GM18526 (cell line): ENCODE data around the gene NLRP9.
"Not testable (repeated sequence)": the region's sequence is repeated elsewhere in the genome, so short reads cannot be mapped to it uniquely, and the experiment has no call there.

ENCODE experiments used
- POLR2A ChIP-seq: IDR thresholded peaks from 3 replicates; pipeline ENCODE4 v1.6.1; 2011; ENCODE audit not compliant: insufficient read length; ENCODE audit errors: extremely low read depth

NLRP9 gene

DNA sequence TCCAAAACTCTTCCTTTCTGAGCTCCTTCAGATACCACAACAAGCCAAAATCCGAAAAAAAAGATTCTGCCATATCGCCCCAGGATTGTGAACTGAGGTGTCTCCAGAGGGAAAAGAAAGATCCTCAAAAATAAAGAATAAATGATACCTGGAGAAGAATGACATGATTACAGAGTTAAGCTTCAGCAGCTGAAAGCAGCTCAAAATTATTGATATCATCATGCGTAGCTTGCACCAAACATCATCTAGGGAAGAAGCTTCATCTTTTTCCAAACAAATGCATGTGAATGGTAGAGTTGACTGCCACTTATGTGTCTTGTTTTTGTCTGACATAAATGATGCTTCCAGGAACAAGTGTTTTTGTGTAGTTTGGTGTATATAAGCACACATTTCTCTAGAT lies at the start of gene NLRP9:
TSS of gene NLRP9 (minus strand) at position 101 of the 400 bp plus-strand sequence. CDS start at position 73, 28 bp downstream.
- no peak for TF ChIP-seq POLR2A

DNA sequence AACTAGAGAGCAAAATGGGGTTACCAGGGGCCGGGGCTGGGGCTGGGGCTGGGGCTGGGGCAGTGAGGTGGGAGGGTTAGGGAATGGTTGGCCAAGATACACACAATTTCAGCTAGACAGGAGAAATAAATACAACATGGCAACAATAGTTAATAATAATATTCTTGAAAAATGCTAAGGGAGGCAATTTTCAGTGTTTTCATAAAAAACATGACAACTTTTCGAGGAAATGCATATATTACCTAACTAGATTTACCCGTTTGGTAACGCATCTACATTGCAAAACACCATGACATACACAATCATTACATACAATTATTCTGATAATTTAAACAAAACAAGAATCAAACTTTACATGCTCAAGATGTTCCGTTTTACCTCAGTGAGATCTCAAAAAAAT lies 42.9 kb upstream of the NLRP9 start:
- TF ChIP-seq POLR2A: no peak

DNA sequence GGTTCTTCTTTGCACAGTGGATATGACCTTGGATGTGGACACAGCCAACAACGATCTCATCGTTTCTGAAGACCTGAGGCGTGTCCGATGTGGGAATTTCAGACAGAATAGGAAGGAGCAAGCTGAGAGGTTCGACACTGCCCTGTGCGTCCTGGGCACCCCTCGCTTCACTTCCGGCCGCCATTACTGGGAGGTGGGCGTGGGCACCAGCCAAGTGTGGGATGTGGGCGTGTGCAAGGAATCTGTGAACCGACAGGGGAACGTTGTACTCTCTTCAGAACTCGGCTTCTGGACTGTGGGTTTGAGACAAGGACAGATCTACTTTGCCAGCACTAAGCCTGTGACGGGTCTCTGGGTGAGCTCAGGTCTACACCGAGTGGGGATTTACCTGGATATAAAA lies 40.1 kb upstream of the NLRP9 start:
- TF ChIP-seq POLR2A: no peak

DNA sequence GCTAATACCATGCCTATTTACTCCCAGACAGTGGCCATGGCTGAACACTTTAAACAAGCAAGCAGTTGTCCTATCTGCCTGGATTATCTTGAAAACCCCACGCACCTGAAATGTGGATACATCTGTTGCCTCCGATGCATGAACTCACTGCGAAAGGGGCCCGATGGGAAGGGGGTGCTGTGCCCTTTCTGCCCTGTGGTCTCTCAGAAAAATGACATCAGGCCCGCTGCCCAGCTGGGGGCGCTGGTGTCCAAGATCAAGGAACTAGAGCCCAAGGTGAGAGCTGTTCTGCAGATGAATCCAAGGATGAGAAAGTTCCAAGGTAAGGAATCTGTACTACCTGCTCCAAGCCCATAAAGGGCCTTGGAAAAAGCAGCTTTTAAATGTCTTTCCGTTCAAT lies 39.3 kb upstream of the NLRP9 start:
- no peak for TF ChIP-seq POLR2A

DNA sequence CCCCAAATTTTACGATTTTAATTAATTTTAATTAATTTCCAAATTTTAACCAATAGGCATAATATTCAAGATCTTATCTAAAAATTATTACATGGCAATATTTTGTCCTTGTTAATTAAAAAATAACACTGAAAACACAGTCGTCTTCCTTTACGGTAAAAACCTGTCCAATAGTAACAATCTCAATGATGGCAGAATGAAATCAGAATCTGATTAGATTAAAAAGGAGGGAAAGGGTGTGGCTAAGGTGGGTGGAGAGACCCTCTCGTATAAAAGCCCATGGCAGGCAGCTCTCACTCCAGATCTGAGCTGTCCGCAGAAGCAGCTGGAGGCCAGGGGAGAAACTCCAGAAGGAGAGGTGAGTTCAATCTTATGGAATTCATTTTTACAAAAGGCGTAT lies 30.6 kb upstream of the NLRP9 start, which contains the start of gene RFPL4AL1:
TSS of gene RFPL4AL1 (plus strand) at position 301 of the 400 bp plus-strand sequence. CDS start 2,687 bp downstream, outside the sequence.
- TF ChIP-seq POLR2A: not testable (repeated sequence)

DNA sequence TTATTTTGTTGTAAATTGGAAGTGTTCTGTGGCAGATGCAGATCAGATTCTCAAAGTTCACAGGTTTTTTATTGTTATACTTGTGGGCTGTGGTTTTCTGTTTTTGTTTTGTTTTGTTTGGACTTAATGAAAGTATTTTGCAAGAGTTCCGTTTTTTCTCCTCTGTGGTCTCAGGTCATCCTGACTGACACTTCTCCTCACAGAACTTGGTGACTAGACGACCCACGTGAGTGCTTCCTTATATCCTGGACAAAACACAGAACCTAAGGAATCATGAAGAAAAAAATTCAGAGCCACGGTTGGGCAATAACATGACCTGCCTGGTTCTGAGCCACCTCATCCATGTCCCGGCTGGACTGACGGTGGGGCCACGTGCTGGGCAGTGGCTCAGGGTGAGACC lies 28.3 kb upstream of the NLRP9 start:
- no peak for TF ChIP-seq POLR2A

DNA sequence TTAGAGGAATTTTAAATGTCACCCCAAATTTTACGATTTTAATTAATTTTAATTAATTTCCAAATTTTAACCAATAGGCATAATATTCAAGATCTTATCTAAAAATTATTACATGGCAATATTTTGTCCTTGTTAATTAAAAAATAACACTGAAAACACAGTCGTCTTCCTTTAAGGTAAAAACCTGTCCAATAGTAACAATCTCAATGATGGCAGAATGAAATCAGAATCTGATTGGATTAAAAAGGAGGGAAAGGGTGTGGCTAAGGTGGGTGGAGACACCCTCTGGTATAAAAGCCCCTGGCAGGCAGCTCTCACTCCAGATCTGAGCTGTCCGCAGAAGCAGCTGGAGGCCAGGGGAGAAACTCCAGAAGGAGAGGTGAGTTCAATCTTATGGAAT lies 20.6 kb upstream of the NLRP9 start, which contains the start of gene RFPL4A:
TSS of gene RFPL4A (plus strand) at position 301 of the 400 bp plus-strand sequence. CDS start 2,704 bp downstream, outside the sequence.
- TF ChIP-seq POLR2A: not testable (repeated sequence)

DNA sequence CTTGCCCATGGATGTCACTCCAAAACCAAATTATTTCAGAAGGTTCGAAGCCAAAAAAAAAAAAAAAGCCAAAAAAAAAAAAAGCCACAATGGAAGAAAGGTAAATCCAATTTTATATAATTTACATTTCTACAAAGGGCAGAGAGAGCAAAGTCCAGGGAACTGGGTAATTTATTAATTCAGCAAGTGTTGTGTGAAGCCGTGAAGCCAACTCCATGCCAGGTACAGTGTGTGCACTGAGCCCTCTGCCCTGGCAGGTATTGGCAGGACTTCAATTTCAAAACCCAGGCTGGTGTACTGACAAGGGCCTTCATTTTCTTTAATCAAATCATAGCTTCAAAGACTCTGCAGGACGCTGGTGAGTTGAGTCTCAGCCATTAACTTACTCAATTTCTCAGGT lies 15.2 kb upstream of the NLRP9 start:
- TF ChIP-seq POLR2A: no peak

DNA sequence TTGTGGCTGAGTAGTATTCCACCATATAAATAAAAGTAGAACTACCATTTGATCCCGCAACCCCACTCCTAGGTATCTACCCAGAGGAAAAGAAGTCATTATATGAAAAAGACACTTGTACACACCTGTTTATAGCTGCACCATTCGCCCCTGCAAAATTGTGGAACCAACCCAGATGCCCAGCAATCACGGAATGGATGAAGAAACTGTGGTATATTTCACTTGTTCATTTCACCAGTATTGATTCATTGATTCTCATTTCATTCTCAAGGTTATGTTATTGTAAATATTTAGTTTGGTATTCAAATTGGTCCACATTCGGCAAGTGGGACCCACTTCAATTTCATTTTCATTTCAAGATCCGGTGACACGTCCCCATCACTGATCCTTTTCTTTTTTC lies 12.5 kb upstream of the NLRP9 start:
- TF ChIP-seq POLR2A: no peak

DNA sequence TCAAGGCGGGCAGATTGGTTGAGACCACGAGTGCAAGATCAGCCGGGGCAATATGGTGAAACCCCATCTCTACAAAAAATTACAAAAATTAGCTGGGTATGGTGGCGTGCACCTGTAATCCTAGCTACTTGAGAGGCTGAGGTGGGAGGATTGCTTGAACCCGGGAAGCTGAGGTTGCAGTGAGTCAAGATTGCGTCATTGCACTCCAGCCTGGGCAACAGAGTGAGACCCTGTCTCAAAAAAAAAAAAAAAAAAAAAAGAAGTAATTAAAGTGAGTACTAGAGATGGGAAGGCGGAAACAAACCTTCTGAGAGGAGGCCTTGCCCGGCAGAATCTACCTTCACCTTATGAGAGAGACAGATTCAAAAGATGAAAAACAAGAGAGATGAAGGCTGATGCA lies 14.7 kb downstream of the NLRP9 start:
- TF ChIP-seq POLR2A: no peak

DNA sequence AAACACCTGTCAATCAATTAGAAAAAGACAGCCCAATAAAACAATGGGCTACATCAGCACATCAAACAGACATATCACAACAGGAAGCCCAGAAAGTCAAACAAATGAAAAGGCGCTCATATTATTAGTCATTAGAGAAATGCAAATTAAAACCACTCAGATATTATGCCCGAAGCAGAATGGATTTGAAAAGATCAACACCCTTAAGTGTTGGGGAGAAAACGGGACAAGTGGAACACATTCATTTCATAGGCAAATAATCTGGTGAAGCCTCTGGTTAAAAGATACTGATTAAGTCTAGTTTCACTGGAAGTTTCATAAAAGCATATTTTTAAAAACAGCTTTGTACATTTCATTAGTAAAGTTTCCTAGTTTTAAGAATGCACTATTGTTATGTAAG lies 17.4 kb downstream of the NLRP9 start:
- no peak for TF ChIP-seq POLR2A

DNA sequence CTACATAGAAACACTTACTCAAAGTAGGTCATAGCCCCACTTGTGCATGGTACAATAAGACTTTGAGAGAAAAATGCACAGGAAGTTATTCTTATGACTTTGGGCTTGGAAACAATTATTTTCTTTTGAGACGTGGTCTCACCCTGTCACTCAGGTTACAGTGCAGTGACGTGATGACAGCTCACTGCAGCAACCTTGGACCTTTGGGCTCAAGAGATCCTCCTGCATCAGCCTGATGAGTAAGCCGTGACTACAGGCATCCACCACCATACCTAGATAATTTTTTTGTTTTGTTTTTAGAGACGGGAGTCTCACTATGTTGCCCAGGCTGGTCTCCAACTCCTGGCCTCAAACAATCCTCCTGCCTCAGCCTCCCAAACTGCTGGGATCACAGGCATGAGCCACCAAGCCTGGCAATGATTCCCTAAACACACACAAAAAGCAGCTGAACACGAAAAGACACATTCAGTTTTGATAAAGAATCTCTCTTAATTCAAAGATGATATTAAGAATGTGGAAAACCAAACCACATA lies 17.9 kb downstream of the NLRP9 start:
- no peak for TF ChIP-seq POLR2A

DNA sequence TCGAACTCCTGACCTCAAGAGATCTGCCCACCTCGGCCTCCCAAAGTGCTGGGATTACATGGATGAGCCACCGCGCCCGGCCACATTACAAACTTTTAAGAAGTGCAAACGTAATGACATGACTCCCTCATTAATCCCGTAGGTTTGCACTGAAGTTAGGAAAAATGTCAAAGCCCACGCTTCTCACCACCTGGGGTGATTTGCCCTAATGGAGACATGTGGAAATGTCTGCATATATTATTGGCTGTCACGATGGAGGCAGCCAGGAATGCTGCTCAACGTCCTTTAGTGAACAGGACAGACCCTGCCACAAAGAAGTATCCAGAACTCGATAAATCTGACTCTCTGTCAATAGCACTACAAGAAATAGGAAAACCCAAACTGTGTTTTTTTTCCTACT lies 21.0 kb downstream of the NLRP9 start:
- no peak for TF ChIP-seq POLR2A

DNA sequence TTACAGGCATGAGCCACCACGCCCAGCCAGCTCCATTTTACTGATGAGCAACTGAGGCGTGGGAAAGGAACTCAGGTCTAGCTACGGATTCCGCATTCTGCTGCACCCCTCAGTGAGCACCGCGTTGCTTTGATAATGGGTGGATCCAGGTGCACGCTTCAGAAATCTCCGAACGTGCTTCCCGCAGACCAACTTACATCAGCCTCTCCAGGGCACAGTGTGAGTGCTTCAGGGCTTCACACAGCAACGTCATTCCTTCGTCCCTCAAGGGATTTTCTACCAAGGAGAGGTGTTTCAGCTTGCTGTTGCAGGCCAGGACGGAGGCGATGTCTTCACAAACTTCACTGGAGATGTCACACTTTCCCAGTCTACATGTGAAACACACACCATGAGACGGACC lies 21.7 kb downstream of the NLRP9 start:
- no peak for TF ChIP-seq POLR2A

DNA sequence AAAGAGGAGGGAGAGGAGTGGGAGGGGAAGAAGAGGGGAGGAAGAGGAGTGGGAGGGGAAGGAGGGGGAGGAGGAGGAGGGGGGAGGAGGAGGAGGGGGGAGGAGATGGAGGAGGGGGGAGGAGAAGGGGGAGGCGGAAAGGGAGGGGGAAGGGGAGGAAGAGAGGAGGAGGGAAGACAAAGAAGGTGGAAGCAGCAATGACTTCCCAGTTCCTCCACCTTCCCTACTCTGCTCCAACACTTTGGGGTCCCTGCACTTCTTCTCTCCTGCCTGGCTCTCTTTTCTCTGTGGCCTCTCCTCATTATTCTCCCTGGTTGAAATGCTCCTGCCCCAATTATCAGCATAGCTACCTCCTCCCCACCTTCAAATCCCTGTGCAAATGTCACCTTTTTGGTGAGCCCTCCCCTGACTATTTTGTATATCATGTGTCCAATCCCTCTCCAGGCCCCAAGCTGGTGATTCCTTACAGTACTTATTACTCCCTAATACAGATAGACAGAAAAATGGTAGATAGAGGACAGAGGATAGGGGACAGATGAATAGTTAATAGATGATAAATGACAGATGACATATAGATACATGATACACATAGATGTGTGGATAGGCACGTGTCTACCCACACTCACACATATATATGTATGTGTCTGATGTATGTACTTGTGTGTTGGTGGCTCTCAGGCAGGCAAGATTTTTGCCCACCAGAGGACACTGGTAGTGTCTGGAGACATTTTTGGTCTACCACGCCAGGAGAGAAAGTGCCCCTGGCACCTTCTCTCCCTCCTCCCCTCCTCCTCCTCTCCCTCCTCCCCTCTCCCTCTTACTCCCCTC lies 25.2 kb downstream of the NLRP9 start:
- no peak for TF ChIP-seq POLR2A

DNA sequence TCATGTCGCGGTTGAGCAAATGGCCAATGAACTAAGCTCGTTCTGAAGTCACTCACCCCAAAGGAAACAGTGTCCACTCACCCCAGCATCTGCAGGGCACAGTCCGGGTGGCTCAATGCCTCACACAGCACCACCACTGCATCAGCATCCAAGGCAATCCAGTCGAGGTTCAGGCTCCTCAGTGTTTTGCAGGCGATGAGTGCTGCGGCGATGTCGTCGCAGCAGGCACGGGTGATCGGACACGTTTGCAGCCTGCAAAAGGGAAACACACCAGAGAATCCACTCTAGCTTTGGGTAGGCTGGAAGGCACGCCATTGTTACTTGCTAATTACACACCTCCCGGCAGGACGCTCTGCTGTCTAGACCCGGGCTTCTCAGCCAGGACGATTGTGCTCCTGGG lies 26.5 kb downstream of the NLRP9 start:
- TF ChIP-seq POLR2A: no peak

DNA sequence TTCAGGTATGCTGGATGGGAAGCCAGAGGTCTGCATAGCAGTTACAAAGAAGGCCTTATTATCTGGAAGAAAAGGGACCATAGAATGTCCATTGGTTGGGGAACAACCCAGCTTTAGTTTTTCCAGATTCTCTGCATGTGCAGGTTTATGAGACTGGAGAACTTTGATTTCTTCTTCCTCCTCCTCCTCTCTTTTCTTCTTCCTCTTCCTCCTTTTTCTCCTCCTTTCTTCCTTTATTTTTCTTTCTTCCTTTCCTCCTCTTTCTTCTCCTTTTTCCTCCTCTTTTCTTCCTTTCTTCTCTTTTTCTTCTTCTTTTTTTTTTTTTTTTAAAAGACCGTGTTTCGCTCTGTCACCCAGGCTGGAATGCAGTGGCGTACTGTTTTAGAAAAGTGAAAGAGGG lies 32.2 kb downstream of the NLRP9 start:
- TF ChIP-seq POLR2A: no peak

DNA sequence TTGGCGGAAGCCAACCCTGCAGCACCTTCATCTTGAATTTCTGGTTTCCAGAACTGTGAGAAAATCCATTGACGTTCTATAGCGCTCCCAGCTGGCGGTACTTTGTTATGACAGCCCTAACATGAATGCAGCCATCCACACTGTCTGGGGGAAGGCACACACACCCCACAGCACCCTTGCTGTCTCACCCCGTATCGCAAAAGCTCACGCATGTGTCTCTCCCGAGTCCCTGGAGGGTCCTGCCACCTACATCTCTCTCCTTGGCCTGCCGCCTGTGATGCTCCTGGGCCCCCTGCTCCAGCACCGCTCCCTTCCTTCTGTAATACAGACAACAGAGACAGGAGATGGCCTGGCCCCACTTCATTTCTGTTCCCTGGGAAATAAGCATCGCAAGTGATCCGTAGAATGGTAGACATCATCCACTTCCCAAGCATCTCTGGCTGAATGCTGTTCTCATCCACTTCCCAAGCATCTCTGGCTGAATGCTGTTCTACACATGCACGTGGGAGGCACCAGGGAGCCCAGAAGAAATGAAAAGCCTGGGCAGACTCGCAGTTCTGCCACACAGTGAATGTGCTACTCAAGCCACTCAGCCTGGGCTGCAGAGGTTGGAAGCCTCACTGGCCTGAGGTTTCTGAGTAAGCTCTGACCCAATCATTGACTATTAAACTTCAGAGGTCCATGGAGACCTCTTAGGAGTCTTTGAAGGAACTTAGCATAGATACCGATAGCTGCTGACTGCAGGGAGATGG lies 33.5 kb downstream of the NLRP9 start:
- no peak for TF ChIP-seq POLR2A
